NCI-H128 (cell line): ENCODE data around the gene KLK6.
"Not testable (repeated sequence)": the region's sequence is repeated elsewhere in the genome, so short reads cannot be mapped to it uniquely, and the experiment has no call there.

Experiments used
- DNase-seq: peaks from one replicate; lab custom pipeline; 2025; ENCODE audit not compliant: unreplicated experiment; lab: John Stamatoyannopoulos, UW

Gene KLK6

GRCh38 chr19:50994129-50994528 is 24.7 kb upstream of the KLK6 start:
- DNase-seq: no peak

- no peak for DNase-seq
These were observed 23.3 kb upstream of the KLK6 start for GRCh38 chr19:50992666-50993035.

GRCh38 chr19:50984416-50984815 is 15.0 kb upstream of the KLK6 start:
- DNase-seq: not testable (repeated sequence)

GRCh38 chr19:50983625-50984292 is 14.4 kb upstream of the KLK6 start, which contains the start of gene KLK7:
Gene KLK7 (minus strand): TSS chr19:50983917. CDS start chr19:50982399, 1,518 bp downstream.
- no peak for DNase-seq

GRCh38 chr19:50982186-50982585 is 12.8 kb upstream of the KLK6 start:
- DNase-seq: no peak

- no peak for DNase-seq
These were observed 12.3 kb upstream of the KLK6 start for GRCh38 chr19:50981587-50982146.

GRCh38 chr19:50980208-50980607 is 10.8 kb upstream of the KLK6 start:
- no peak for DNase-seq

GRCh38 chr19:50979758-50980157 is 10.4 kb upstream of the KLK6 start:
- DNase-seq: no peak

GRCh38 chr19:50978772-50979390 is 9.5 kb upstream of the KLK6 start:
- DNase-seq: no peak

- DNase-seq: no peak
These were observed 8.2 kb upstream of the KLK6 start for GRCh38 chr19:50977626-50978025.

GRCh38 chr19:50975766-50976165 is 6.4 kb upstream of the KLK6 start:
- no peak for DNase-seq

GRCh38 chr19:50974702-50975556 is 5.5 kb upstream of the KLK6 start:
- DNase-seq: no peak

GRCh38 chr19:50972795-50973376 is 3.5 kb upstream of the KLK6 start:
- no peak for DNase-seq

- DNase-seq: not testable (repeated sequence)
These were observed 419 bp upstream of the KLK6 start for GRCh38 chr19:50969810-50970209.

GRCh38 chr19:50968716-50969412 is 527 bp downstream of the KLK6 start:
- DNase-seq: no peak

GRCh38 chr19:50967929-50968715 is 1.3 kb downstream of the KLK6 start:
- no peak for DNase-seq

GRCh38 chr19:50964266-50964665 is 5.1 kb downstream of the KLK6 start:
- no peak for DNase-seq

GRCh38 chr19:50963381-50963780 is 6.0 kb downstream of the KLK6 start:
- DNase-seq: no peak

- no peak for DNase-seq
These were observed 7.1 kb downstream of the KLK6 start for GRCh38 chr19:50962245-50962644.
